Activated naive CD4-positive, alpha-beta T cell treated with Interleukin-2 at 50 U/mL for 16 hours (primary cell): ENCODE measurements around the gene ARMC2.
"Not testable (repeated sequence)": the region's sequence is repeated elsewhere in the genome, so short reads cannot be mapped to it uniquely, and the experiment has no call there.

Experiments used
- DNase-seq: peaks from one replicate; pipeline ENCODE4 v3.0.0-alpha.2; 2020

ARMC2 gene

DNA sequence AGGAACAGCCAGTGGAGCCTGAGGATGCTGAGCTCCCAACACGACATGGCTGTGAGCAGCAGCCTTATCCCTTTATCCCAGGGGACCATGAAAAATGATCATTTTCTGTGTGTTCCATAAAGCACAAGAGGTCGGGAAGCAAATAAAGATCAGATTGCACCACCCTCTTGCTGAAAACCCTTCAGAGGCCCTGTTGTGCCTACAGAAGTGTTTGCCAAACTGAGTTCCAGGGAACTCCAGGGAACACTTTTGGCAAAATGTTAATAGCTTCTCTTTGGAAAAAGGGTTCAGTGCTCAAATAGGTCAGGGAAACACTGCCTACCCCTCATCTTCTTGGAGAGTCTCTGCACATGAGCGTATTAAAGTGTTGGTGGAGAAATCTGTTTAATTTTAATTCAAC is 24.4 kb downstream of the ARMC2 start:
- no peak for DNase-seq

DNA sequence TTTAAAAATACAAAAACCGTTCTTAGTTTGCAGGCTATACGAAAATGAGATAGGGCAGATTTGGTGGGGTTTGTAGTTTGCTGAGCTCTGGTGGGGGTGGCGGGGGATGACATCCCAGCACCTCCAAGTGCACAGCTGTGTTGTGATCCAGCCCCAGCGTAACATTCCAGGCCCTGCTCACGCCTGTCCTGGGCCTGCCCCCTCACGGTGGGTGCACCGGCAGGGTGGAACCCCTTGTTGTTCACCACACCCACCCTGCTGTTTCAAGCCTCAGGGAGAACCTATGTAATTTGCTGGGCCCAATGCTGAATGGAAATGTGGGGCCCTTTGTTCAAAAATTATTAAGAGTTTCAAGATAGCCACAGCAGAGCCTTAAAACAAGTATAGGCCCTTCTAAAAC is 25.0 kb downstream of the ARMC2 start:
- DNase-seq: no peak

DNA sequence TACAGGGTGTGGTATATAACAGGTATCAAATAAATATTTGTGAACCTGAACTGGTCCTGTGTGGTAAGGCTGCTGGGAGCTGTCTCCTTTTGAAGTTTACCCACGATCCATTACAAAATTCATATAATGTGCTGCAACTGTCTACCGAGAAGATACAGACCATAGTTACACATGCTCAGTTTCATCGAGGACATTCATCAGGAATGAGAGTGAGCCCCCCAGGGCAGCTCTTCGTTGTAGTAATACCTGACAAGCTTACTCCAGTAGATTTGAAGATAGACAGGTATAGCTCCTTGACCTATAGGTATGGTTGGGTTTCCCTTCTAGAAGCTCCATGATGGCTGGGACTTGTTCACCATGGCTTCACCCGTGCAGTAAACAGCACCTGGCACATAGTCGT is 25.7 kb downstream of the ARMC2 start:
- no peak for DNase-seq

DNA sequence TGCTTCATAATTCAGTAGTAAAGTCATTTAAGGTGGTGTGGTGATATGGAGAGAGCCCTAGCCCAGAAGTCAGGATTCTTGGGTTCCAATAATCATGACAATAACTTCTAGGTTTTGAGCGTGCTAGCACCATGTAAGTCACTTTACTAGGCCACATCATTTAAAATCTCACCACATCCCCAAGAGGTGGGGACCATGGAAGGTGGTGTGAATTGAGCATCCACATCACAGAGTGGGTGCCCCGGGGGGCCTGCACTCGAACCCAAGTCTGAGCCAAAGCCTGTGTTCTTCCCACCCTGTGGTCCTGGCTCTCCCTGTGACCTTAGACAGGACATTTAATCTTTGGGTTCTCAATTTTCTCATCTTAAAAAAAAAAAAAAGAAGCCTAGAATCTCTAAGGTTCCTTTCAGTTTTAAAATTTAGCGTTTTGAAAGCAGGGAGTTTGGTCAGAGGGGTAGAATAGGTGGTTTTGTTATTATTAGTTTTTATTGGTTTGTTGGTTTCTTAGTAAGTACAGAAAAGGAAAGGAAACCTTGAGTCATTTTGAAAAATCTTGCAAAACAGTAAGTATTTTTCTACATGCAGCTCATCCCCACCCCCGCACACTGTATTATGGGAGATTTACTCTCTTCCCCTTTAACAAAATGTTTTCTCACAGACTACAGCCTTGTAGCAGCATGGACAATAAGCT is 26.4 kb downstream of the ARMC2 start:
- DNase-seq: peak; percentile 62

DNA sequence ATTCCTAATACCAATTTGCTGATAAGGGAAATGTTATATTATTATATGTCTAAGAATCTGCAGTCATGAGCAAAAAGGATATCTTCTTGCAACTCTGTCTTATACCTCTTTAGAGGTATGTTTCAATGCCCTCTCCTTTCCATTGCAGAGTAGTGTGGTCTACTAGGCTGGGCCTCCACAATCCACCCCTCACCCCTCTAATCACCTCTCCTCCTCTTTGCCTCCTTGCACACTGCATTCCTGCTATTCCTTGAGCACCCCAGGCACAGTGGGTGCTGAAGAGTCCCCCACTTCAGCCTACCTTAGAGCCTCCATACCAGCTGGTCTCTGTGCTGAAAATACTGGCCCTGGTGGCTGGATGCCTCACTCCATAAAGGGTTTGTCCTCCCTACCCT is 26.9 kb downstream of the ARMC2 start:
- DNase-seq: no peak

DNA sequence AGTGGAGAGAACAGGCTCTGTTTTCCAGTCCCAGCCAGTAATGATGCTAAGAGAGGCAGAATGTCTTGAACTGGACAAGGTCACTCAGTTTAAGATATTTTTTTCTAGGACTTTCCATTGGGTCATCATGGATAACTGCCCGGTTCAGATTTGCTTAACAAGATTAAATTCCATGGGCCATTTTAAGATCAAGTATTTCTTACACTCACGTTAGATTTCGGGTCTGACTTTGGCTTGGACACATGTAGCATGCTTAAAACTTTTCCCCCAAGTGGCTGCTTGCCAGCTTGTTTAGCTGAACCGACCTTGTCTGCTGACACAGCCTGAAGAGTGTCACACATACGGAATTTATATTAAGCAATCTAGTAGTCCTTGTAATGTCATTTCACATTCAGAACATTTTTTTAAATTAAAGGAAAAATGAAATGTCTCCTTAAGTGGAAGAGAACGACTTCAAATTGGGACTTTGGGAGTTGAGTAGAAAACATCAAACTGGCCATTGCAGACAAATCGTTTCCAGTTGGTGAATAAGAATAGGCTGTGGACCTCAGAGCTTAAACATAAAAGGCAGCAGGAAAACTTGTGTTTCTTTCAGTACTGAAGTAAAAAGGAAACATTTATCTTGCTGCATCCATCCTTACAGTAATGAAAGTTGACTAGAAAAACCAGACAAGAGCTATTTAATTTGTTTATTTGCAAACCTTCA is 29.0 kb downstream of the ARMC2 start:
- DNase-seq: no peak

DNA sequence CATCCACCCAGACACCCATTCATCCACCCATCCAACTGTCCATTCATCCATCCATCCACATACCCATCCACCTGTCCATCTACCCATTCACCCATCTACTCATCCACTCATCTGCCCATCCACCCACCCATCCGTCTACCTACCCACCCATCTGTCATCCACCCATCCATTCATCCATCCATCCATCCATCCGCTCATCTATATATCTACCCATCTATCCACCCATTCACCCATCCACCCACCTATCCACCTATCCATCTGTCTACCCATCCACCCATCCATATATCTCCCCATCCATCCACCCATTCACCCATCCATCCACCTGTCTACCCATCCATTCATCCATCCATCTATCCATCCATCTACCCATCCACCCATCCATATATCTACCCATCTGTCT is 30.7 kb downstream of the ARMC2 start:
- DNase-seq: no peak

DNA sequence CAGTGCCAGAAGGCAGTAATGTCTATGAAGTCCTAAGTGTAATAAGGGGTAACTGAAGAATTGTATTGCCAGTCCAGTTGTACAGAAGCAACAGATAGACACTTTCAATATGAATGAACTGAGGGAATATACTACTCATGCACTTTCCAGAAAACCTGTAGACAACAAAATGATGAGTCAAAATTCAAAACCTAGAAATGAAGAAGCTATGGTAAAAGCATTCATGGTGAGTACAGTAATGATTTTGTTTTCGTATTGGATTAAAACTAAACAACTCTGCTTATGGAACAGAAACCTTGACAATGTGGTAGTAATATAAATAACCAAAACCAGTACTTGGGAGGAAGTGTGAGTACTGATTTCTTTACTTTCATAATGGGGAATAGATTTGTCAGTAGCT is 35.0 kb downstream of the ARMC2 start:
- no peak for DNase-seq

DNA sequence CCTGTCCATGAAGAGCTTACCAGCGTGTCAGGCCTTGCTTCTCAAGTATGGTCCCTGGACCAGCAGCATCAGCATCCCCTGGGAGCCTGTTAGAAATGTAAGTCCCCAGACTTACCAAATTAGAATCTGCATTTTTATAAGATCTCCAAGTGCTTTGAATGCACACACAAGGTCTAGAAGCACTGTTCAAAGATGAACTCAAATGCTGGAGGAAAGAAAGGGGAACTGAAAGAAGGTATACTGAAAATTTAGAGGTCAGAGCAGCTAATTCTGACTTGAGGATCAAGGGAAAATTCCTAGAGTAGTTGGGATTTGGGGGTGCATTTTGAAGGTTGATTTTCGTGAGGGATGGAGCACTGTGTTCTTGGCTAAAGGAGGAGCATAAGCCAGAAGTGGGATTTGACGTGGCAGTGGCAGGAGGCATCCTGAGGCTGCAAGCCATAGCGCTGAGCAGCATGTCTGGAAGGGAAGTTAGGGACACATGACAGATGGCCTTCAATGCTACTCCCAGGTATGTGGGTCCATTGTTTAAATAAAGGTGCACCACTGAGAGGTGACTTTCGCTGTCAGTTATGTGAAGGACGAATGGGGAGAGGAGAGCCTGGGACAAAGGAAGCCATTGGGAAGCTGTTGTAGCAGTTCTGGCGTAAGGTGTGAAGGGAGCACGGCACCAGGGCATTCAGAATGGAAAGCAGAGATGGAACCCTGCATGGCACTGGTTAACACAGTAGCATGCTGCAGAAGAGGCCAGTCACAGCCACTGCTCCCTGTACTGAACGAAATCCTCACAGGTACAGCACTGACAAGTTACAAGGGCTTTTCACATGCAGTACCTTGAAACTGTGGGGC is 36.2 kb downstream of the ARMC2 start:
- DNase-seq: no peak

DNA sequence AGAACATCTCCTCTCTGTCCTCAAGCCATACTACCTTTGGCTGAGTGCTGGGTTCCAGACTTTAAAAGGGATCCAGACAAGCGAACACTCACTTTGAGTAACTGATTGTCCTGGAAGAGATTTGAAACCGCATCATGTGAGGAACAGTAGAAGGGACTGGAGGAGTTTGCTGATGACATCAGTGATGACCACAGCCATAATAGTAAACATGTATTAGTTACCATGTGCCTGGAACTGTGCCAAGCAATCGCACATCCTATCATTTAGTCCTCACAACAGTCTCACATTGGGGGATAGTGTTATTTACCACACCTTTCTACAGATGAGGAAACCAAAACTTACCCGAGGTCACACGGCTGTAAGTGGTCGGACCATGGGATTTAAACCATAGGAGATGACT is 39.8 kb downstream of the ARMC2 start:
- no peak for DNase-seq

DNA sequence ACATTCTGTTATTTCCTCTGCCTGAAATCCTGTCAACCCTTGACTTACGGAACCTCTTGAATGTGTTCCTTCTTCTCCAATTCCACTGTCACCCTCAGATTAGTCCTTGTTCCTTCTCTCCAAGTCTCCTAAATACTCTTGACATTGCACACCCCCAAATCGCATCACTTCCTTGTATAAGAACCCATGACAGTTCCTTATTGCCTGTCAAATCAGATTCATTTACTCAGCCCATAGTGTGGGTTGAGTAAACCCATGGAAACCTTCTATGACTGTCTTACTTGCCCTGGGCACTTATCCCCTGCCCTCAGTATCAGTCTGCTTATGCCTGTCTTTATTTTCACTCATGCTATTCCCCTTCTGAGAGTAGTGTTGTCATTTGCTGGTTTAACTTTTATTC is 40.5 kb downstream of the ARMC2 start:
- no peak for DNase-seq

DNA sequence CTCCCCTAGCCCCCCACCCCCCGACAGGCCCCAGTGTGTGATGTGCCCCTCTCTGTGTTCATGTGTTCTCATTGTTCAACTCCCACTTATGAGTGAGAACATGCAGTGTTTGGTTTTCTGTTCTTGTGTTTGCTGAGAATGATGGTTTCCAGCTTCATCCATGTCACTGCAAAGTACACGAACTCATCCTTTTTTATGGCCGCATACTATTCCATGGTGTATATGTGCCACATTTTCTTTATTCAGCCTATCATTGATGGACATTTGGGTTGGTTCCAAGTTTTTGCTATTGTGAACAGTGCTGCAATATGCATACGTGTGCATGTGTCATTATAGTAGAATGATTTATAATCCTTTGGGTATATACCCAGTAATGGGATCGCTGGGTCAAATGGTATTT is 42.7 kb downstream of the ARMC2 start:
- DNase-seq: not testable (repeated sequence)

DNA sequence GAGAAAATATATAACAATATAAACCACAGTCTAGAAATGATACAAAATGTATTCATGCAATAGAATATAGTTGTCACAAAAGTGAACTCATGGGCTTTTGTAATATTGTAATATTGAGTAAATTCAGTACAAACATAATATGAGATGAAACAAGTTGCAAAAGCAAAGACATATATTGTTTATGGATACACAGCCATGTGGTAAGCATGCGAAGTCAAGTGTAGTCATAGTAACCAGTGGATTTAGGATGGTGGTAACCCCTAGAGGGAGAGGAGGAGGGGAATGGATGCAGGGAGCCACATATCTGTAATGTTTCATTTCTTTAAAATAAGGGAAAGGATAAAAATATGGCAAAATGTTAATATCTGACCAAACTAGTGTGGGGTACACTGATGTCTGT is 47.3 kb downstream of the ARMC2 start:
- DNase-seq: no peak

DNA sequence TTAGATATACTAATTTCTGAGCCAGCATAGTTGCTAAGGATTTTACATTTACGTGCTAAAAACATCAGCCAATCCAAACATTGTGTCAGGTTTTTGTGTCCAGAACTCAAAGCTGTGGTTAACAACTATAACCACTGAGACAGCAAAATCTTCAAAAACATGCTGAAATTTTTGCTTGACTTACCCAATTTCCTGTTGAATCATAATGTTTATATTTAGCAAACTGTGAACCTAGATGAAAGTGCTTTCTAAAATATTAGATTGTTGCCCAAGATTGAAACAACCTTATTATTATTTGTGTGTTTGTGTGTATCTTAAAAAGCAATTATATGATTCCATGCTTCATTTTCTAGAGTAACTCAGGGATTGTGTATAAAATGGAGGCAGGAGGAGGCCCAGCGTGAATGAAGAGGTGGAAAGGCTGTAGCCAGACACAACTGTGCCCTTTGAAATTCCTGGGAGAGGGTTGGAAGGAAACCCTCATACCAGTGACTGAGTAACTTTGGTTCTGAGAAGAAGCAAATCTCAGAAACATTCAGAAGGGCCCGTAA is 48.0 kb downstream of the ARMC2 start:
- no peak for DNase-seq

DNA sequence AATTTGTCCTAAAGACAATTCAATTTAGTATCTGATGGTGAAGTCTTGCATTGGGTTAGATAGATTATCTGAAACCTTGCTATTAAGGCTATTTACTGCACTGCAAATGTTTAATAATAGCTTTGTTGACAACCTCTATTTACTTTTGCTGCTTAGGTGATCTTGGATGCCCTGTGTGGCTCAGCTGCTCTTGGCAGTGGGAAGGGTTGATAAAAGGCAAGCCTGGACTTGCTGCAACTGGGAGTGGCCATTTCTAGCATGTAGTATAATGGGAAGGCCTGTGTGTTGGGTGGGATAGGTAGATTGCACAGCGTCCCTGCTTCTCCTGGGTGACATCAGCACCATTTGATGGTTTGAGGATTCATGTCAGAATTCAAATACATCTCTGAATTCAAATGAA is 49.1 kb downstream of the ARMC2 start:
- DNase-seq: no peak

DNA sequence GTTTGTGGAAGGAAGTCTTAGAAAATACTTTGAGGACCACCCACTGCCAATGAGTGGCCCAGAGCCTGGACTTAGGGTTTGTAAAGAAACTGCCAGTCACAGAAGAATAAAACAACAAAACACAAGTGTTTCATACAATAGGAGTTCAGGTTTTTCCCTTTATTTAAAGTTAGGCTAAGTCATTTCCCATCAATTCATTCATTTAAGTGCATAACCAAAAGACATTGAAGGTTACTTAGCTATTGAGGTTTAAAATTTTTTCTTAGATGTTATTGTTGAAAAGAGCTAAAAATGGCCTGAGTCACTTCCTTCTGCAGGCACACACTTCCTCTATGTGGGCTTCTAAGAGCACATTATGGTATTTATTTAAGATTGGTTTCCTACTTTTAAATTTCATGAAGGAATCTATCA is 54.2 kb downstream of the ARMC2 start:
- DNase-seq: no peak

DNA sequence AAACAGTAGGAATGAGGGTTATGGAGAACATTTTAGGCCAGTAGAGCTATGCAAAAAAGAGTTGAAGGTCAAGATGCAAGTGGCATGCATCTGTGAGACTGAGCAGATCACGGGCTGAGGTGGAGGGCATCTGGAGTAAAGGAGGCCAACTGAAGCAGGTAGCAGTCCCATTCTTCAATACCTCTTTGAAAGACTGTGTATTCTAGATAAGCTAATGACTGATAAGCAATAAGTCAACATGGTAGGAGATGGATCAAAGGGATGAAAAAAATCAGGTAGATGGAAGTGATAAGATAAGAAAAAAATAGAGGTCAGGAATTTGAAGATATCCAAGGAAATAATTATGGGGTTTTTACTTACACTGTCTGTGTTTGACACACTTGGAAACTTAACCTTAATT is 55.6 kb downstream of the ARMC2 start:
- DNase-seq: no peak

DNA sequence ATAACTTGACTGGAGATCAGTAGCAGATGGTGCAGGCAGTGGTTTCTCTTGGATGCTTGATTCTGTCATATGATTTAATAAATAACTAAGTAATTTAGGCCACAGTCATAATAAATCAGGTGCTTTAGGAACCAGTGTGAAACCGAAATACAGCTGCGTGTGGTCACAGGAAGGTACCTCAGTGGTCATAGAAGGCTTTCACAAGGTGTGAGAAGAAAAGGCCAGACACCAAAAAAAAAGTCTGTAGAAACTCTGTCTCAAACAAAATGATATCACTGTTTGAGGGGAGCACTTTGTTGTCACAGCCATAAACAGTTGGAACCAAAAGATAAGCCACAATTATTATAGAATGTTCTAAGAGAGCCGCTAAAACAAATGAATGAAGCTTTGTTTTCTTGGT is 56.5 kb downstream of the ARMC2 start:
- DNase-seq: no peak

DNA sequence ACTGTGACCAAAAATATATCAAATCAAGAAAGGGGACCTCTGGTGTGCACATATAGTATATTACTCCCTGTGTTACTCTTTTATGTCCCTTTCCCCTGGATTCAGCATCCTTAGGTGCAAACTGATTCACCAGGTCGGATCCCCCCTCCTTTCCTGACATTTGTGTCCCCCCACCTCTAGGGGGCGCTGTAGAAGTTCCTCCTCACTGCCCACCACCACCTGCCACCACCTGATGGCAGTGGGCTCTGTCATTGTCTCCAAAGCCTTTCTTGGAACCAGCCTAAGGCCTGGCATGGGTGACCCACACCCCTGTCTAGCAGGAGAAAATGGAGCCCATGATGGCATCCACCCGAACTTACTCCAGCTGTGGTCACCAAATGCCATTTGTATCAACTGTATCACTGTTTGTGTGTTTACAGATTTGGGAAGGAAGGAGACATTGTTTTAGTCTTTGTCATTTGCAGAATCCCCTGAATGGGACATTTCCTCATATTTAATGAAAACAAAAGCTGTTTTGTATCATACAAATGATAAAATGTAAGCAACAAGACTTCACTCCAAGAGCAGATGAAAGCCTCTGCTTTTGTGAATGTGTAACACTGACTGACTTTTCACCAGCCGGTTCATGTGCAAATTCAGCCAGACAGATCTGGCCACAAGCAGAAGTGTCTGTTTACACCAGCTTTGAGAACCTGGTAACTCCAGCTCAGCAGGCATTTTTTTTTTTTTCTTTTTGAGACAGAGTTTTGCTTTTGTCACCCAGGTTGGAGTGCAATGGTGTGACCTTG is 66.2 kb downstream of the ARMC2 start:
- peak; percentile 20 for DNase-seq

DNA sequence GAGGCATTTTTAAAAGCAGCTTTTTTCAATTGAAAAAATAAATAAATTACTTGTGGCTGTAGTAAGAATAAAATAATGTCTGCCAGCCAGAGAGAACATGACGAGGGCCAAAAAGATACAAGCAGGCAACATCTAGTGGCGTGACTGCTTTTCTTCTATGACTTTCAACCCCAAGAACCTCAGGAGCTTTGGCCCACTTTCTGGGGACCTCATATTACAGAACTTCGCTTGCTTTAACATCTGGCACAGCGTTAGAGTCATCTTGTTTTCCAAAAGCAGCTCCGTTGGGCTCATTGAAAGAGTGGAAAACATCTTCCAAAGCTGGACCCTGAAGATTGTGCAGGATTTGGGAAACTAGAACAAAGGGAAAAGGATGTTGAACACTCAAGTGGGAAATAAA is 67.0 kb downstream of the ARMC2 start:
- DNase-seq: no peak

DNA sequence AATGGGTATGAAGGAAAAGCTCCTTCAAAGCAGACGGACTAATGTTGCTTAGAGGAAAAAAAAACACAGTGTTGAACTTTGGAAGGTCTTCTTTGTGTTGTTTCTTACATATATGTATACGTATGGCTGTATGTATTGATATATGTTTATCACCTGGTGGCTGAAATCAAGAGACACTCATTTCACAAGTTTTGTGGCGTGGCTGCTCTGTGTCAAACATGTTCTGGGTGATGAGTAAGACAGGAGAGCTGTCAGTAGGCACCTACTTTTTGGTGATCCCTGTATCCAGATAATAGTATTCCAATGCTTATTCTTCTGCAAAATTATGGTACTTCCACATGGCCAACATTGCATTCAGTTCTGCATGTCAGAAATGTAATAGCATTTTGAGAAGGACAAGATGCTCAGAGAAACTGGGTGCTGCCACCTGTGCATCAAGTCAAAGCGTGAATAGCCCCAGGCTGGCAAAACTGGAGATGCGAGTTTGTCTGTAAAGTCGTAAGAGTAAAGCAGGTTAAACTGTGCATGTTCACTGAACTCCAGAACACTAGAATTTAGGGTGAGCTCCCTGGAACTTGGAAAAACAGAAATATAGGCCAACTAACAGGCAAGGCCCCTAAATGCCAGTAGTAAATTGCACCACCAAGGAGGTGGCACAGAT is 67.9 kb downstream of the ARMC2 start:
- DNase-seq: no peak

DNA sequence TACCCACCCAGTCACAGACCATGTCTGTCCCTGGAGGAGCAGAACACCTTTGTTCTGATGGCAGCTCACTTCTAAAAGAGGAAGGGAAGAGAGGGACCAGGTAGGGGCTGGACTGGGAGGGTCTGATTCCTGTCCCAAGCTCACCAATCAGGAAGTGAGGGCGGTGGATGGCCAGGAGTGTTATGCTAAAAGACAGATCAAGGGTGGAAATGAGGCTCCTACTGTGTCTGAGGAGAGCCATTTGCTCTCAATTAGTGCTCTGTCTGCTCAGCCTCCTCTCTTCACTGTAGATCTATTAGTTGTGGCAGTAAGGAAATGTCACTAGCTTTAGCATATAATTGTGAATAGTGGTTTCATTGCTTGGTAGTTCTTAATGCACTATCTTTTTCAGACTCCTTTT is 72.5 kb downstream of the ARMC2 start:
- DNase-seq: no peak
